Calu3 (cell line): ENCODE measurements around the gene NTSR1. TPM values are rescaled to one million over a fixed set of nuclear protein-coding genes. Genes with fewer than 3 reads are reported as not detected.

Experiments used
- BruUV-seq: library from RNA; stranded (reverse); fragments of 400-500 nt; replicated peaks from 2 replicates; lab custom pipeline; 2021; lab: Mats Ljungman, UMichigan
- CTCF ChIA-PET: fragments of 300-600 bp; sonication (Branson Sonifier 250); formaldehyde crosslinking; loops from one replicate; lab custom pipeline; 2022; ENCODE audit warnings: antibody characterized with exemption; lab: Charles Lee
- DNase-seq: peaks from one replicate; pipeline ENCODE4 v3.0.0; 2022
- H3K27ac Mint-ChIP-seq: one replicate; pipeline ENCODE4 v1.8.0; 2022; ENCODE audit warnings: mixed read lengths; ENCODE audit not compliant: unreplicated experiment
- H3K27me3 Mint-ChIP-seq: one replicate; pipeline ENCODE4 v1.8.0; 2022; ENCODE audit warnings: mixed read lengths; ENCODE audit not compliant: unreplicated experiment
- H3K36me3 Mint-ChIP-seq: one replicate; pipeline ENCODE4 v1.8.0; 2022; ENCODE audit warnings: mild to moderate bottlenecking, moderate library complexity, mixed read lengths; ENCODE audit not compliant: insufficient read depth, unreplicated experiment
- H3K4me1 Mint-ChIP-seq: one replicate; pipeline ENCODE4 v1.8.0; 2022; ENCODE audit warnings: mild to moderate bottlenecking, low read depth, mixed read lengths; ENCODE audit not compliant: unreplicated experiment
- H3K4me3 Mint-ChIP-seq: one replicate; pipeline ENCODE4 v1.8.0; 2022; ENCODE audit warnings: mild to moderate bottlenecking, low read depth, moderate library complexity, mixed read lengths; ENCODE audit not compliant: unreplicated experiment
- H3K9me3 Mint-ChIP-seq: one replicate; pipeline ENCODE4 v1.8.0; 2022; ENCODE audit warnings: low read depth, mixed read lengths; ENCODE audit not compliant: unreplicated experiment
- intact Hi-C: fragments of 100-400 bp; cut with micrococcal nuclease; formaldehyde crosslinking; loops from one replicate; pipeline ENCODE4 v1.10.0; 2022; ENCODE audit not compliant: unreplicated experiment
- total RNA-seq: library from RNA; stranded (reverse); gene quantifications from 2 replicates; pipeline ENCODE4 v1.2.3, GENCODE V29; 2022
- TF ChIP-seq, protein P1 (sequence below): fragments of 200-600 bp; IDR thresholded peaks from one replicate; pipeline ENCODE4 v1.8.0; 2022; ENCODE audit warnings: antibody characterized with exemption; ENCODE audit not compliant: unreplicated experiment

Gene NTSR1
- total RNA-seq, 1 experiment from 2014 or later, result not detected

DNA sequence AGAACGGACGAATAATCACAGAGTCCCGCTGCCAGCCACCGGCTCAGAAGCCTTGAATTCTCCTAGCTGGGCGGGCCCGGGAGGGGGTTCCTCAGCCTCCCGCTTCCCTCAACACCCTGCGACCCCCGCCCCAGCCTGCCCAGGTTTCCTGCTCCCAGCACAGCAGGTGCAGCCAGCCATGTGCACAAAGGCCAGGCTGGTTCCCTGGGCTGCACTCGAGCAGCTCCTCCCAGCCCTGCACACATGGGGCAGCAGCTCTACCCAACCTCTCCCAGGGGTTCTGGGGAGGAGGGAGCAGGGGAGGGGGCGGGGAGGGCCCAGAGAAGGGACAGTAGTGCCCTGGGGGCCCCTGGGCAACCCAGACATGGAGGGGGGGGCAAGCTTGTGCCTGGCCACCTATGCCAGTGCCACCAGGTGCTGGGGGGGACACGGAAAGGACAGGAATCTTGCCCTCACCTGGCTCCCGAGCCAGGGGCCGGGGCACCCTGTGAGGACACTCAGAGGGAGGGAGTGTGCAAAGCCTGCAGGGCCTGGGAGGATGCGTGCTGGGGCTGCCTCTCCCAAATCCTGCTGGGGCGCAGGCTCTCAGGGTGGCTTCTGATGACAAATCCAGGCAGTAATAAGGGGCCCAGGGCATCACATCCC, 1.2 kb upstream of the NTSR1 start:
- no peak for DNase-seq
- Mint-ChIP-seq H3K4me3 (no peak overlapping the region), H3K9me3 (no peaks in the 10 kb centered on the region), H3K27me3 (peaks cover 57% of the 10 kb centered on the region), H3K4me1 (peaks cover 46% of the 10 kb centered on the region), H3K27ac (no peak overlapping the region), H3K36me3 (peaks cover 17% of the 10 kb centered on the region)
- BruUV-seq, result no TSS peak
- intact Hi-C loops, result no loop called here
- CTCF ChIA-PET, result interaction anchor here (0.6 to 1.1 kb wide), 5 partner anchors 10 to 87 kb away, joined by 3 to 5 read pairs (median 3); no protein-coding TSS in a partner anchor
- TF ChIP-seq, protein P1, sequence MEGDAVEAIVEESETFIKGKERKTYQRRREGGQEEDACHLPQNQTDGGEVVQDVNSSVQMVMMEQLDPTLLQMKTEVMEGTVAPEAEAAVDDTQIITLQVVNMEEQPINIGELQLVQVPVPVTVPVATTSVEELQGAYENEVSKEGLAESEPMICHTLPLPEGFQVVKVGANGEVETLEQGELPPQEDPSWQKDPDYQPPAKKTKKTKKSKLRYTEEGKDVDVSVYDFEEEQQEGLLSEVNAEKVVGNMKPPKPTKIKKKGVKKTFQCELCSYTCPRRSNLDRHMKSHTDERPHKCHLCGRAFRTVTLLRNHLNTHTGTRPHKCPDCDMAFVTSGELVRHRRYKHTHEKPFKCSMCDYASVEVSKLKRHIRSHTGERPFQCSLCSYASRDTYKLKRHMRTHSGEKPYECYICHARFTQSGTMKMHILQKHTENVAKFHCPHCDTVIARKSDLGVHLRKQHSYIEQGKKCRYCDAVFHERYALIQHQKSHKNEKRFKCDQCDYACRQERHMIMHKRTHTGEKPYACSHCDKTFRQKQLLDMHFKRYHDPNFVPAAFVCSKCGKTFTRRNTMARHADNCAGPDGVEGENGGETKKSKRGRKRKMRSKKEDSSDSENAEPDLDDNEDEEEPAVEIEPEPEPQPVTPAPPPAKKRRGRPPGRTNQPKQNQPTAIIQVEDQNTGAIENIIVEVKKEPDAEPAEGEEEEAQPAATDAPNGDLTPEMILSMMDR, result no peak

DNA sequence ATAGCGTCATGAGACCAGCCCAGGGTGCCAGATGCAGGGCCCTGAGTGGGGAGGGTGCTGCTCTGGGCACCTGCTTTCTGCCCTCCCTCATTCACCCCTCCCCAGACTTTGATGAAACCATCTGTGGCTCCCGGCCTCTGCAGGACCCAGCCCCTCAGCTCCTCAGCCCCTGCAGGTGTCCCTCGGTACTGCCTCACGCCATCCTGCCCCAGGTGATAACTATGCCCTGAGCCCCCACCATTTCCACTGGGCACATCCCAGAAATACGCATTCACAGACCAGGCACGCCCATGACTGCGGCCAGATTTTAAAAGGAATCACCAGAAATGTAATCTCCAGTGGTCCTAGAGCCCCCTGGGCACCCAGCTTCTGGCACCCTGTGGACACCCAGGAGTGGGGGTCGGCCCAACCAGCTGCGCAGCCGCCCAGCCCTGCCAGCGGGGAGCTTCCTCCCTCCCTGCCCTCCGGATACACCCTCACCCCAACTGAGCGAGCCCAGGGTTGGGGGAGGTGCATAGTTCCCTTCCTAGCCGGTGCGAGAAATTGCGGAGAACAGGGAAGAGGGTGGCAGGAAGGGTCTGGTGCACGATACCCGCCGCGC, 615 bp upstream of the NTSR1 start:
- TF ChIP-seq, protein P1, result peak; percentile 78
- CTCF ChIA-PET, result interaction anchor here (0.7 to 1.1 kb wide), 3 partner anchors 11 to 86 kb away, joined by 3 to 4 read pairs (median 3); no protein-coding TSS in a partner anchor
- peaks cover 57% of the 10 kb centered on the region for H3K27me3 Mint-ChIP-seq
- H3K27ac Mint-ChIP-seq, result no peak overlapping the region
- H3K9me3 Mint-ChIP-seq, result no peaks in the 10 kb centered on the region
- intact Hi-C loops, result no loop called here
- no peak overlapping the region for H3K4me3 Mint-ChIP-seq
- H3K4me1 Mint-ChIP-seq, result peaks cover 45% of the 10 kb centered on the region
- peaks cover 17% of the 10 kb centered on the region for H3K36me3 Mint-ChIP-seq
- no TSS peak for BruUV-seq
- DNase-seq, result peak; percentile 68

DNA sequence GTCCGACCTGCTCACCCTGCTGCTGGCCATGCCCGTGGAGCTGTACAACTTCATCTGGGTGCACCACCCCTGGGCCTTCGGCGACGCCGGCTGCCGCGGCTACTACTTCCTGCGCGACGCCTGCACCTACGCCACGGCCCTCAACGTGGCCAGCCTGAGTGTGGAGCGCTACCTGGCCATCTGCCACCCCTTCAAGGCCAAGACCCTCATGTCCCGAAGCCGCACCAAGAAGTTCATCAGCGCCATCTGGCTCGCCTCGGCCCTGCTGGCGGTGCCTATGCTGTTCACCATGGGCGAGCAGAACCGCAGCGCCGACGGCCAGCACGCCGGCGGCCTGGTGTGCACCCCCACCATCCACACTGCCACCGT, 885 bp downstream of the NTSR1 start:
- CTCF ChIA-PET, result interaction anchor here (0.9 kb wide), 1 partner anchor 43 kb away, joined by 3 read pairs; no protein-coding TSS in a partner anchor
- no peak overlapping the region for H3K27ac Mint-ChIP-seq
- intact Hi-C loops, result no loop called here
- BruUV-seq, result no TSS peak
- no peak for DNase-seq
- H3K27me3 Mint-ChIP-seq, result peaks cover 71% of the 10 kb centered on the region
- peaks cover 30% of the 10 kb centered on the region for H3K4me1 Mint-ChIP-seq
- TF ChIP-seq, protein P1, result no peak
- H3K4me3 Mint-ChIP-seq, result no peak overlapping the region
- peaks cover 7% of the 10 kb centered on the region for H3K36me3 Mint-ChIP-seq
- H3K9me3 Mint-ChIP-seq, result peaks cover 2% of the 10 kb centered on the region

DNA sequence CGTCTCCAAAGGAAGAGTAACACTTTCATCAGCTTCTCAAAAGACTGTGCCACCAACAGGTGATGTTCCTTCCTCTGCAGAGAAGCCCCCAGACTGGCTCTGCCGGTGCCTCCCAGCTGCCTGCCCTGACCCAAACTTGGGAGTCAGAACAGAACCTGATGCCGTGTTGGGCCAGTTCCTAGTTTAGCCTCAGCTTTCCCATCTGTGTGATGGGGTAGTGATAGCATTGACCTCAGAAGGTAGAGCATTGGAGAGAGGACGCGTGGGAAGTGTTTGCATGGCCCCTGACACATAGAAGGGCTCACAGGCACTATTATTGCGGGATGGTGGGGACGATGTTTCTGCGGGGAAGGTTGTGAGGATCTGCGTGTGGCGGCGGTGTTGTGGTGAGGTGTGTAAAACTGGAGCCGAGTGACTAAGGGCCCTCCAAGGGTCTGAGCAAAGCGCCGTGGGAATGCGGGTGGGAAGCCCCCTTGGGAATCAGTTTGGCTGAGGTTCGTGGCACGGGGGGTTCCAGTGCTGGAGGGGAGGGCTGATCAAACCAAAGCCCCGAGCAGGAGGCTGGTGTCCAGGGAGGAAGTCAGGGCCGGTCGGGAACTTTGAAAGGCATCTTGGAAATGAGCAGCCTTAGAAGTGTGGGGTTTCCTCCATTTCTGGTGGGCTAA, 1.7 kb downstream of the NTSR1 start:
- Mint-ChIP-seq H3K4me1 (peaks cover 21% of the 10 kb centered on the region), H3K9me3 (peaks cover 2% of the 10 kb centered on the region), H3K27ac (no peak overlapping the region), H3K27me3 (peaks cover 79% of the 10 kb centered on the region), H3K4me3 (no peak overlapping the region), H3K36me3 (no peaks in the 10 kb centered on the region)
- no peak for DNase-seq
- no TSS peak for BruUV-seq
- TF ChIP-seq, protein P1, result no peak
- intact Hi-C loops, result no loop called here
- CTCF ChIA-PET, result interaction anchor here (0.6 to 1.5 kb wide), 2 partner anchors 81 to 227 kb away, joined by 3 to 7 read pairs; no protein-coding TSS in a partner anchor
